K562 (cell line): ENCODE data around the gene S100A7A. TPM values are rescaled to one million over a fixed set of nuclear protein-coding genes. Genes with fewer than 3 reads are reported as not detected.

Source experiments
- ATAC-seq: fragments of 200-7000 bp; cut with Tn5 transposase; 3 replicates; pipeline ENCODE4 v1.9.1; 2020; ENCODE audit warnings: moderate library complexity
- BruUV-seq: library from RNA; stranded (reverse); fragments of 400-500 nt; replicated peaks from 2 replicates; lab custom pipeline; 2021; lab: Mats Ljungman, UMichigan
- CTCF ChIA-PET: fragments of 300-600 bp; formaldehyde crosslinking; extraction: SDS; loops from one replicate; lab custom pipeline; 2021; ENCODE audit warnings: low intra/inter-chr PET ratio; lab: Yijun Ruan, JAX
- POLR2A ChIA-PET: fragments of 300-600, 350-650 bp; sonication (Branson Sonifier 250); formaldehyde crosslinking; extraction: SDS; loops from one replicate; lab custom pipeline; 2021; ENCODE audit warnings: antibody characterized with exemption, inconsistent platforms; lab: Yijun Ruan, JAX
- DNase-seq, 4 experiments: peaks; one replicate each; pipeline versions ENCODE4 v3.0.0 to v3.0.0-alpha.2; 2011 to 2018; ENCODE audit warnings: low spot score in 3 of 4, mixed read lengths in 3 of 4; ENCODE audit errors: extremely low read depth in 1 of 4
- FAIRE-seq: peaks from 2 replicates; lab custom pipeline; 2011; peaks lifted over from hg19 to GRCh38; lab: Jason Lieb, UNC
- H2AFZ ChIP-seq: 2 replicates; pipeline ENCODE4 v1.6.0; 2011; ENCODE audit warnings: low read depth, low read length, control low read depth, inconsistent platforms
- H3K27ac ChIP-seq: fragments of 200-600 bp; 3 replicates; pipeline ENCODE4 v1.8.0; 2011; ENCODE audit warnings: low read depth, mild to moderate bottlenecking, control low read depth, inconsistent platforms, low read length, moderate library complexity, mixed read lengths; ENCODE audit errors: extremely low read depth
- H3K27me3 ChIP-seq, 2 experiments: fragments of 300-600 bp in 1 of 2; 2 replicates in 1 of 2; 3 replicates in 1 of 2; pipeline versions ENCODE4 v1.6.0 to v1.8.0; 2011; ENCODE audit warnings: inconsistent platforms in 2 of 2, low read length in 2 of 2, mild to moderate bottlenecking in 1 of 2, mixed read lengths in 1 of 2, moderate library complexity in 1 of 2; ENCODE audit not compliant: control insufficient read depth in 2 of 2, insufficient read depth in 2 of 2
- H3K36me3 ChIP-seq: fragments of 300-600 bp; 3 replicates; pipeline ENCODE4 v1.8.0; 2011; ENCODE audit warnings: mild to moderate bottlenecking, low read length, inconsistent platforms; ENCODE audit not compliant: control insufficient read depth, insufficient read depth
- H3K4me1 ChIP-seq, 2 experiments: fragments of 200-600 bp in 1 of 2; replicated peaks in 1 of 2; 2 replicates in 1 of 2; 3 replicates in 1 of 2; pipeline versions ENCODE4 v1.5.1 to v1.8.0; 2011; ENCODE audit warnings: inconsistent platforms in 2 of 2, low read length in 2 of 2, mild to moderate bottlenecking in 1 of 2, mixed read lengths in 1 of 2, moderate library complexity in 1 of 2; ENCODE audit not compliant: control insufficient read depth in 2 of 2, insufficient read depth in 2 of 2
- H3K4me2 ChIP-seq: 2 replicates; pipeline ENCODE4 v1.6.1; 2011; ENCODE audit warnings: low read length, control low read depth, inconsistent platforms, mixed read lengths; ENCODE audit not compliant: insufficient read depth
- H3K4me3 ChIP-seq: fragments of 200-600 bp; sonication (generic), shearing (Covaris generic); 2 replicates; pipeline ENCODE4 v1.5.1; 2016; ENCODE audit warnings: control low read depth, inconsistent platforms
- H3K79me2 ChIP-seq: fragments of 200-600 bp; 3 replicates; pipeline ENCODE4 v1.8.0; 2011; ENCODE audit warnings: low read length, inconsistent platforms; ENCODE audit not compliant: control insufficient read depth, insufficient read depth
- H3K9ac ChIP-seq, 2 experiments: 2 replicates each; pipeline versions ENCODE4 v1.6.0 to v1.6.1; 2011; ENCODE audit warnings: low read depth in 2 of 2, low read length in 2 of 2, control low read depth in 1 of 2, inconsistent platforms in 1 of 2, mild to moderate bottlenecking in 1 of 2, mixed read lengths in 1 of 2; ENCODE audit not compliant: insufficient read depth in 1 of 2
- H3K9me1 ChIP-seq: one replicate; pipeline ENCODE4 v1.6.0; 2011; ENCODE audit warnings: inconsistent platforms, mild to moderate bottlenecking, low read length, moderate library complexity; ENCODE audit not compliant: control insufficient read depth, insufficient read depth
- H3K9me3 ChIP-seq: replicated peaks from 2 replicates; pipeline ENCODE4 v1.5.1; 2011; ENCODE audit warnings: low read depth, low read length, inconsistent platforms; ENCODE audit not compliant: control insufficient read depth, insufficient read depth
- H4K20me1 ChIP-seq: replicated peaks from 2 replicates; pipeline ENCODE4 v1.6.1; 2011; ENCODE audit warnings: low read length, inconsistent platforms, mixed read lengths; ENCODE audit not compliant: control insufficient read depth, insufficient read depth
- ADNP ChIP-seq: fragments of 200-800 bp; sonication (Bioruptor generic); IDR thresholded peaks from 2 replicates; pipeline ENCODE4 v1.6.1; 2016; ENCODE audit warnings: missing genetic modification characterization, missing compliant biosample characterization
- CEBPB ChIP-seq: fragments of 450-650 bp; IDR thresholded peaks from 2 replicates; pipeline ENCODE4 v1.6.1; 2016; ENCODE audit warnings: missing genetic modification characterization, missing compliant biosample characterization
- HEY1 ChIP-seq: fragments of 250-450 bp; sonication (Bioruptor Pico); IDR thresholded peaks from 2 replicates; pipeline ENCODE4 v1.5.0; 2020; ENCODE audit warnings: mild to moderate bottlenecking, moderate library complexity, borderline replicate concordance
- KLF6 ChIP-seq: fragments of 250-450 bp; sonication (Bioruptor Pico); IDR thresholded peaks from 2 replicates; pipeline ENCODE4 v1.4.0; 2020; ENCODE audit warnings: mild to moderate bottlenecking, moderate library complexity, borderline replicate concordance
- PCBP2 ChIP-seq: fragments of 200-400 bp; formaldehyde crosslinking; IDR thresholded peaks from 2 replicates; pipeline ENCODE4 v1.6.1; 2018; ENCODE audit warnings: low read length, low read depth, mild to moderate bottlenecking, moderate library complexity; ENCODE audit not compliant: poor library complexity, severe bottlenecking
- ZNF224 ChIP-seq: sonication (generic); formaldehyde crosslinking; IDR thresholded peaks from 2 replicates; pipeline ENCODE4 v1.8.0; 2022; ENCODE audit warnings: mild to moderate bottlenecking, missing genetic modification reagents
- ZNF431 ChIP-seq: sonication (generic); formaldehyde crosslinking; IDR thresholded peaks from 2 replicates; pipeline ENCODE4 v1.8.0; 2022; ENCODE audit warnings: mild to moderate bottlenecking, missing genetic modification reagents
- WGBS: fragments of 100-300 bp; shearing (Covaris generic); methylation state at CpG from one replicate; pipeline ENCODE4 v1.1.6; 2016; ENCODE audit warnings: low coverage, mixed read lengths; ENCODE audit not compliant: insufficient coverage; ENCODE audit errors: missing lambda C conversion rate; 5-methylcytosine and 5-hydroxymethylcytosine counted together
- in situ Hi-C: fragments of 300-500 bp; cut with MboI; formaldehyde crosslinking; loops from 4 replicates; pipeline ENCODE4 v1.15.0; 2018; ENCODE audit warnings: inconsistent platforms, mixed read lengths
- intact Hi-C: fragments of 100-400 bp; cut with micrococcal nuclease; formaldehyde crosslinking; loops from 2 replicates; pipeline ENCODE4 v1.14.2; 2022
- polyA plus RNA-seq, 8 experiments: library from polyadenylated mRNA; depleted of rRNA in 4 of 8; stranded (reverse) in 5 of 8; unstranded in 3 of 8; fragments of >200 nt; fragmentation: Nextera tagmentation in 2 of 8; fragmentation: Illumina TruSeq in 1 of 8; extraction: Ambion mirVana in 2 of 8; extraction: Trizol in 1 of 8; gene quantifications; 2 replicates each; pipeline versions ENCODE4 v1.2.1 to v1.2.3, GENCODE V29; 2011 to 2014; ENCODE audit warnings: inconsistent platforms in 1 of 8, missing spikeins in 1 of 8
- total RNA-seq, 7 experiments: library from RNA; depleted of rRNA in 6 of 7; stranded (reverse); fragments of >200 nt in 6 of 7; fragmentation: Illumina TruSeq in 2 of 7; extraction: Trizol in 2 of 7; gene quantifications; 2 replicates each; pipeline versions ENCODE4 v1.2.1 to v1.2.3, GENCODE V29; 2011 to 2021; ENCODE audit warnings: low replicate concordance in 1 of 7
- TF ChIP-seq, protein P1 (sequence below): sonication (generic); formaldehyde crosslinking; IDR thresholded peaks from 2 replicates; pipeline ENCODE4 v1.8.1; 2022; ENCODE audit warnings: missing genetic modification reagents
- TF ChIP-seq, protein P2 (sequence below), 3 experiments: fragments of 200-800 bp in 1 of 3; fragments of 250-450 bp in 1 of 3; fragments of 450-650 bp in 1 of 3; sonication (Bioruptor Pico) in 1 of 3; sonication (Bioruptor generic) in 1 of 3; formaldehyde crosslinking in 1 of 3; IDR thresholded peaks; 2 replicates each; pipeline versions ENCODE4 v1.6.1 to v1.8.0; 2016 to 2022; ENCODE audit warnings: mild to moderate bottlenecking in 2 of 3, missing genetic modification characterization in 2 of 3, missing compliant biosample characterization in 1 of 3, moderate library complexity in 1 of 3
- TF ChIP-seq, protein P3 (sequence below): IDR thresholded peaks from 2 replicates; pipeline ENCODE4 v1.6.1; 2016; ENCODE audit warnings: missing genetic modification characterization, missing compliant biosample characterization
- TF ChIP-seq, protein P4 (sequence below): fragments of 250-450 bp; sonication (Bioruptor Pico); IDR thresholded peaks from 2 replicates; pipeline ENCODE4 v1.8.0; 2022; ENCODE audit warnings: inconsistent platforms, mild to moderate bottlenecking, moderate library complexity, borderline replicate concordance
- TF ChIP-seq, protein P5 (sequence below): fragments of 450-650 bp; IDR thresholded peaks from one replicate; pipeline ENCODE4 v1.6.1; 2018; ENCODE audit warnings: mild to moderate bottlenecking, moderate library complexity; ENCODE audit not compliant: partially characterized antibody

The S100A7A gene
- total and polyA plus RNA-seq, 9 of the 15 experiments (the other 6 are each of a cell fraction or from before 2014, with no cell fraction given), result not detected

DNA sequence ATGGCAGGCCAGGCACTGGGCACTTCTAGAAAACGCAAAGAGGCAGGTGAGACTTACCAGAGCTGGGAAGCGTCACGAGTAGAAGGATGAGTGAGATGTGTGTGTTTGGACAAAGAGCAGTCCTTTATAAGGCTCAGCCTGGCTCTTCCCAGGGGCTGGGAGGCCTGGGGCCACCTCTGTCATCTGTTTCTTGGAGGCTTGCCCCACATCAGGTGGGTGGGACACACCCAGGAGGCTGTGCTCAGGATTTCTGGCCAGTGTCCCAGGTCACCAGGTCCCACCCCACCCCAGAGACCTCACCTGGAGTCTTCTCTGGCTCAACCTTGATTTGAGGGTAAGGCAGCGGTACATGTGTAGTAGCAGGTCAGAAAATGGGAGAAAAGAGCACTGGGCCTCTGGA, 44.2 kb downstream of the S100A7A start, which contains the start of gene S100A7:
Gene S100A7, minus strand, starts transcription at position 101 of the 400 bp plus-strand sequence. CDS start 1,638 bp downstream, outside the sequence.
- ATAC-seq (no peak), FAIRE-seq (no peak), DNase-seq (no peak)
- Histone ChIP-seq H3K4me1 (no peaks in the 10 kb centered on the region; a peak in 1 of 5 replicates), H3K79me2 (no peaks in the 10 kb centered on the region), H3K9me1 (no peaks in the 10 kb centered on the region), H3K4me3 (no peak within 1 kb of the TSS), H3K9ac (no peak within 1 kb of the TSS), H2AFZ (no peak within 1 kb of the TSS), H3K36me3 (no peaks in the 10 kb centered on the region), H3K27me3 (peaks cover 3 to 26% of the 10 kb centered on the region in 2 experiments; a peak in 2 of 5 replicates), H4K20me1 (no peaks in the 10 kb centered on the region; the same call in 1 of the 2 replicates), H3K9me3 (no peaks in the 10 kb centered on the region), H3K4me2 (no peak within 1 kb of the TSS), H3K27ac (no peak within 1 kb of the TSS)
- no TSS peak for BruUV-seq
- ChIA-PET CTCF (no interaction called here), POLR2A (no interaction called here)
- in situ Hi-C loops (no loop called here), intact Hi-C loops (no loop called here)
- 4% methylated on average over 4 of the region's 4 CpGs for WGBS
- TF ChIP-seq ZNF431 (no peak), KLF6 (CRISPR knock-in tag) (no peak), CEBPB (tag) (no peak), ZNF224 (CRISPR knock-in tag) (no peak), PCBP2 (no peak), ADNP (tag) (no peak), HEY1 (CRISPR knock-in tag) (no peak)
- TF ChIP-seq, protein P1, sequence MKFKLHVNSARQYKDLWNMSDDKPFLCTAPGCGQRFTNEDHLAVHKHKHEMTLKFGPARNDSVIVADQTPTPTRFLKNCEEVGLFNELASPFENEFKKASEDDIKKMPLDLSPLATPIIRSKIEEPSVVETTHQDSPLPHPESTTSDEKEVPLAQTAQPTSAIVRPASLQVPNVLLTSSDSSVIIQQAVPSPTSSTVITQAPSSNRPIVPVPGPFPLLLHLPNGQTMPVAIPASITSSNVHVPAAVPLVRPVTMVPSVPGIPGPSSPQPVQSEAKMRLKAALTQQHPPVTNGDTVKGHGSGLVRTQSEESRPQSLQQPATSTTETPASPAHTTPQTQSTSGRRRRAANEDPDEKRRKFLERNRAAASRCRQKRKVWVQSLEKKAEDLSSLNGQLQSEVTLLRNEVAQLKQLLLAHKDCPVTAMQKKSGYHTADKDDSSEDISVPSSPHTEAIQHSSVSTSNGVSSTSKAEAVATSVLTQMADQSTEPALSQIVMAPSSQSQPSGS (CRISPR knock-in tag), result no peak
- TF ChIP-seq, protein P2, sequence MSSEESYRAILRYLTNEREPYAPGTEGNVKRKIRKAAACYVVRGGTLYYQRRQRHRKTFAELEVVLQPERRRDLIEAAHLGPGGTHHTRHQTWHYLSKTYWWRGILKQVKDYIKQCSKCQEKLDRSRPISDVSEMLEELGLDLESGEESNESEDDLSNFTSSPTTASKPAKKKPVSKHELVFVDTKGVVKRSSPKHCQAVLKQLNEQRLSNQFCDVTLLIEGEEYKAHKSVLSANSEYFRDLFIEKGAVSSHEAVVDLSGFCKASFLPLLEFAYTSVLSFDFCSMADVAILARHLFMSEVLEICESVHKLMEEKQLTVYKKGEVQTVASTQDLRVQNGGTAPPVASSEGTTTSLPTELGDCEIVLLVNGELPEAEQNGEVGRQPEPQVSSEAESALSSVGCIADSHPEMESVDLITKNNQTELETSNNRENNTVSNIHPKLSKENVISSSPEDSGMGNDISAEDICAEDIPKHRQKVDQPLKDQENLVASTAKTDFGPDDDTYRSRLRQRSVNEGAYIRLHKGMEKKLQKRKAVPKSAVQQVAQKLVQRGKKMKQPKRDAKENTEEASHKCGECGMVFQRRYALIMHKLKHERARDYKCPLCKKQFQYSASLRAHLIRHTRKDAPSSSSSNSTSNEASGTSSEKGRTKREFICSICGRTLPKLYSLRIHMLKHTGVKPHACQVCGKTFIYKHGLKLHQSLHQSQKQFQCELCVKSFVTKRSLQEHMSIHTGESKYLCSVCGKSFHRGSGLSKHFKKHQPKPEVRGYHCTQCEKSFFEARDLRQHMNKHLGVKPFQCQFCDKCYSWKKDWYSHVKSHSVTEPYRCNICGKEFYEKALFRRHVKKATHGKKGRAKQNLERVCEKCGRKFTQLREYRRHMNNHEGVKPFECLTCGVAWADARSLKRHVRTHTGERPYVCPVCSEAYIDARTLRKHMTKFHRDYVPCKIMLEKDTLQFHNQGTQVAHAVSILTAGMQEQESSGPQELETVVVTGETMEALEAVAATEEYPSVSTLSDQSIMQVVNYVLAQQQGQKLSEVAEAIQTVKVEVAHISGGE (CRISPR knock-in tag; IDR thresholded peaks at IDR 0.05), result no peak
- TF ChIP-seq, protein P3, sequence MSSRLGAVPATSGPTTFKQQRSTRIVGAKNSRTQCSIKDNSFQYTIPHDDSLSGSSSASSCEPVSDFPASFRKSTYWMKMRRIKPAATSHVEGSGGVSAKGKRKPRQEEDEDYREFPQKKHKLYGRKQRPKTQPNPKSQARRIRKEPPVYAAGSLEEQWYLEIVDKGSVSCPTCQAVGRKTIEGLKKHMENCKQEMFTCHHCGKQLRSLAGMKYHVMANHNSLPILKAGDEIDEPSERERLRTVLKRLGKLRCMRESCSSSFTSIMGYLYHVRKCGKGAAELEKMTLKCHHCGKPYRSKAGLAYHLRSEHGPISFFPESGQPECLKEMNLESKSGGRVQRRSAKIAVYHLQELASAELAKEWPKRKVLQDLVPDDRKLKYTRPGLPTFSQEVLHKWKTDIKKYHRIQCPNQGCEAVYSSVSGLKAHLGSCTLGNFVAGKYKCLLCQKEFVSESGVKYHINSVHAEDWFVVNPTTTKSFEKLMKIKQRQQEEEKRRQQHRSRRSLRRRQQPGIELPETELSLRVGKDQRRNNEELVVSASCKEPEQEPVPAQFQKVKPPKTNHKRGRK, result no peak
- TF ChIP-seq, protein P4, sequence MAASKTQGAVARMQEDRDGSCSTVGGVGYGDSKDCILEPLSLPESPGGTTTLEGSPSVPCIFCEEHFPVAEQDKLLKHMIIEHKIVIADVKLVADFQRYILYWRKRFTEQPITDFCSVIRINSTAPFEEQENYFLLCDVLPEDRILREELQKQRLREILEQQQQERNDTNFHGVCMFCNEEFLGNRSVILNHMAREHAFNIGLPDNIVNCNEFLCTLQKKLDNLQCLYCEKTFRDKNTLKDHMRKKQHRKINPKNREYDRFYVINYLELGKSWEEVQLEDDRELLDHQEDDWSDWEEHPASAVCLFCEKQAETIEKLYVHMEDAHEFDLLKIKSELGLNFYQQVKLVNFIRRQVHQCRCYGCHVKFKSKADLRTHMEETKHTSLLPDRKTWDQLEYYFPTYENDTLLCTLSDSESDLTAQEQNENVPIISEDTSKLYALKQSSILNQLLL, result no peak
- TF ChIP-seq, protein P5, sequence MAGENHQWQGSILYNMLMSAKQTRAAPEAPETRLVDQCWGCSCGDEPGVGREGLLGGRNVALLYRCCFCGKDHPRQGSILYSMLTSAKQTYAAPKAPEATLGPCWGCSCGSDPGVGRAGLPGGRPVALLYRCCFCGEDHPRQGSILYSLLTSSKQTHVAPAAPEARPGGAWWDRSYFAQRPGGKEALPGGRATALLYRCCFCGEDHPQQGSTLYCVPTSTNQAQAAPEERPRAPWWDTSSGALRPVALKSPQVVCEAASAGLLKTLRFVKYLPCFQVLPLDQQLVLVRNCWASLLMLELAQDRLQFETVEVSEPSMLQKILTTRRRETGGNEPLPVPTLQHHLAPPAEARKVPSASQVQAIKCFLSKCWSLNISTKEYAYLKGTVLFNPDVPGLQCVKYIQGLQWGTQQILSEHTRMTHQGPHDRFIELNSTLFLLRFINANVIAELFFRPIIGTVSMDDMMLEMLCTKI, result no peak
